ENCODE measurements around the gene DCLK1. TPM values are rescaled to one million over a fixed set of nuclear protein-coding genes. Genes with fewer than 3 reads are reported as not detected.

The DCLK1 gene
- total and polyA plus RNA-seq, 10 donors, result 2.0 to 22.1 (median 11.7) TPM

DNA sequence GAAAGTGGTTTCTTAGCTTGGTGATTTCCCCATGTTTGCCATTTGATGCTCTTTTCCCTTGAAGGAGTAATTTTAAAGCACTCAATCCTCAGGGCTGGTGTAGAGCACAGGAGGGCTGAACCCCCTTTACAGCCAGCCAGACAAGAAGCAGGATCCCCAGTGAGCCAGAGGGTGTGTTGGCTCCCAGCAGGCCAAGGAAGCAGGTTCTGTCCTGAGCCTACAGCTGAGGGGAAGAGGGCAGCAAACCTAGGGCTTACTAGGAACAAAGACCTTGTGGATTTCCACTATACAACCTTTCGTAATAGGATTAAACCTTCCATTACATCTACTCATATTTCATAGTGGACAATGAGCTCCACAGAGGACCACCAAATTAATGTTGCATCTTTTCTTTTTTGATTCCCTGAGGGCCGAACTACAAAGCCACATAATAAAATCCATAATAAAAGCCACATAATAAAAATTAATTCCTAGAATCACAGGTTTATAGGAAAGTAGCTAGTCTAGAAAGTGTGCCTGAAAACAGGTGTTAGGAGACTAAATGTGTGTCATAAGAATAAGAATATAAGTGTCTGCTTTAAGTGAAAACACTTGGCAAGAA, 300.2 kb downstream of the DCLK1 start:
- 89 to 92% (median 91%) methylated on average over 2 of the region's 2 CpGs for WGBS, 5 donors
- intact Hi-C loops (cut with DNase I; ENCODE audit: low total_unique reads), result no loop called here
- Histone ChIP-seq H3K9me3 (no peaks in the 10 kb centered on the region), H3K27me3 (replicated peaks in 1 of 7) (no peaks in the 10 kb centered on the region), H3K4me1 (no peaks in the 10 kb centered on the region), H3K4me3 (no peak overlapping the region), H3K36me3 (peaks cover 0 to 4% (median 0%) of the 10 kb centered on the region in 6 donors), H3K27ac (no peak overlapping the region)
- DNase-seq, result no peak
- TF ChIP-seq, protein P1, sequence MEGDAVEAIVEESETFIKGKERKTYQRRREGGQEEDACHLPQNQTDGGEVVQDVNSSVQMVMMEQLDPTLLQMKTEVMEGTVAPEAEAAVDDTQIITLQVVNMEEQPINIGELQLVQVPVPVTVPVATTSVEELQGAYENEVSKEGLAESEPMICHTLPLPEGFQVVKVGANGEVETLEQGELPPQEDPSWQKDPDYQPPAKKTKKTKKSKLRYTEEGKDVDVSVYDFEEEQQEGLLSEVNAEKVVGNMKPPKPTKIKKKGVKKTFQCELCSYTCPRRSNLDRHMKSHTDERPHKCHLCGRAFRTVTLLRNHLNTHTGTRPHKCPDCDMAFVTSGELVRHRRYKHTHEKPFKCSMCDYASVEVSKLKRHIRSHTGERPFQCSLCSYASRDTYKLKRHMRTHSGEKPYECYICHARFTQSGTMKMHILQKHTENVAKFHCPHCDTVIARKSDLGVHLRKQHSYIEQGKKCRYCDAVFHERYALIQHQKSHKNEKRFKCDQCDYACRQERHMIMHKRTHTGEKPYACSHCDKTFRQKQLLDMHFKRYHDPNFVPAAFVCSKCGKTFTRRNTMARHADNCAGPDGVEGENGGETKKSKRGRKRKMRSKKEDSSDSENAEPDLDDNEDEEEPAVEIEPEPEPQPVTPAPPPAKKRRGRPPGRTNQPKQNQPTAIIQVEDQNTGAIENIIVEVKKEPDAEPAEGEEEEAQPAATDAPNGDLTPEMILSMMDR (IDR thresholded peaks at IDR 0.05 in 8 of 11, conservative IDR thresholded peaks at IDR 0.05 in 3 of 11), result no peak
- TF ChIP-seq POLR2A (IDR thresholded peaks at IDR 0.05), result no peak
- no peak for TF ChIP-seq POLR2AphosphoS5 (IDR thresholded peaks at IDR 0.05)

DNA sequence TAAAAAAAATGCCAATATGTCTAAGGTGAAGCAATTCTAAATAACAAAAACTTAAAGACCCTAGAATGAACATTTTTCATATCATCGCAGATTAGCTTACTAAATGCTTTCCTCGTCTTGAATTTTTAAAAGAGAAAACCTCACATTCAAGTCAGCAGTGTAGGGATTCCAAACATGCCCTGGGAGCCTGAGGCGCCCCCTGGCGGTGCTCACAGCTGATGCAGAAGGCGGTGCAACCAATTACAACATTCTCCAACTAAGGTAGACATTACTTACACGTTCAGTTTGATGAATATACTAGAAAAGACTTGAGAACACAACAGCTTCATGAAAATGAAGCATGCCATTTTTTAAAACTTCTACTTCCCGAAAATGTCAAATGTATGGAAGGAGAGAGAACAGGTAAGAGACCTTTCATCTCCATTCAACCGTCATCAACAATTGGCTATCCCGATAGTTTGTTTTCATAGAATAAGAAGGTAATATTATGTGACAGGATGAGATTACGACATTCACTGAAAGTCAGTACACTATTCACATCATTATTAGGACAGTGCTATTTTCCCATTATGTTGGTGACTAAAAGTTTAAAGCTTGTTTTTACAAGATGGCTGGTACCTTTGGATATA, 304.4 kb downstream of the DCLK1 start:
- intact Hi-C loops (cut with DNase I; ENCODE audit: low total_unique reads), result no loop called here
- no peaks in the 10 kb centered on the region for H3K27me3 ChIP-seq (replicated peaks in 1 of 7)
- no peak overlapping the region for H3K27ac ChIP-seq
- TF ChIP-seq POLR2A (IDR thresholded peaks at IDR 0.05) (no peak), POLR2AphosphoS5 (IDR thresholded peaks at IDR 0.05) (no peak)
- TF ChIP-seq, protein P1 (IDR thresholded peaks at IDR 0.05 in 8 of 11, conservative IDR thresholded peaks at IDR 0.05 in 3 of 11), result no peak
- H3K9me3 ChIP-seq, result no peaks in the 10 kb centered on the region
- 66 to 77% (median 72%) methylated on average over 10 of the region's 10 CpGs for WGBS, 5 donors
- no peak for DNase-seq
- no peaks in the 10 kb centered on the region for H3K4me1 ChIP-seq
- no peak overlapping the region for H3K4me3 ChIP-seq
- H3K36me3 ChIP-seq, result no peaks in the 10 kb centered on the region

DNA sequence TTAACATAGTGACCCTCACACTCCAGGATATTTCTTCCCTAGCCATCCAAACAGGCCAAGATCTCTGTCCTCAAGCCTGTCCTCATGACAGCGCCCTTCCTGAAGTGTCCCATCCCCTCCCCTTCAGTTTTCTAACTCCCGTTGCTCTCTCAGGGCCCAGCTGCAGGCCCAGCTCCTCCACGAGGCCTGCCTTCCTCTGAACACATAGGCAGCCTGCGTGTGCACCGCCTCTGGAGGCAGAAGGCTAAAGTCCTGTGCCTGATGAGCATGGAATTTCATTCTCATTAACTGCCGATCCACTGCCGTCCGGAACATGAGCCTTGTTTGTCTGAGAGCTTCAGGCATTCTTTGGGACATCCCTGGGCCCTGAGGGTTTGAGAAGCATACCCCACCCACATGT, 306.4 kb downstream of the DCLK1 start:
- Histone ChIP-seq H3K27ac (no peak overlapping the region), H3K4me3 (no peak overlapping the region), H3K36me3 (no peaks in the 10 kb centered on the region), H3K4me1 (no peaks in the 10 kb centered on the region), H3K27me3 (replicated peaks in 1 of 7) (no peaks in the 10 kb centered on the region), H3K9me3 (no peaks in the 10 kb centered on the region)
- intact Hi-C loops (cut with DNase I; ENCODE audit: low total_unique reads), result no loop called here
- TF ChIP-seq, protein P1 (IDR thresholded peaks at IDR 0.05 in 8 of 11, conservative IDR thresholded peaks at IDR 0.05 in 3 of 11), result no peak
- no peak for TF ChIP-seq POLR2A (IDR thresholded peaks at IDR 0.05)
- TF ChIP-seq POLR2AphosphoS5 (IDR thresholded peaks at IDR 0.05), result no peak
- no peak for DNase-seq
- 71 to 93% (median 87%) methylated on average over 8 of the region's 8 CpGs for WGBS, 5 donors

DNA sequence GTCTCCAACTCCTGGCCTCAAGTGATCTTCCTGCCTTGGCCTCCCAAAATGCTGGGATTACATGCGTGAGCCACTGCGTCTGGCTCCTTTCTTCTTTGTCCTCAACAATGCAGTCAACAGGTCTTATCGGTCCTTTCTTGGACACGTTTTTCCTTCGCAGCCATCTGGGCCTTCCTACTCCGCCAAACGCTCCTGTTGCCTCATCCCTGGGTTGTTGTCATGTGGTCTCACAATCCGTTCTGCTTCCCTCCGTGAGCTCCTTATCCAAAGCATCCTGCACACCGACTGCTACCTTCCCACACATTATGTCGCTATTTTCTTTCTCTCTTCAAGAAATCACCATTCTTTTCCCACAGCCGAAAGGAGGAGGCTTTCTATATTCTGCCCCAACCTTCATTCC, 306.8 kb downstream of the DCLK1 start:
- intact Hi-C loops (cut with DNase I; ENCODE audit: low total_unique reads), result no loop called here
- Histone ChIP-seq H3K4me1 (no peaks in the 10 kb centered on the region), H3K27ac (no peak overlapping the region), H3K36me3 (no peaks in the 10 kb centered on the region), H3K4me3 (no peak overlapping the region), H3K27me3 (replicated peaks in 1 of 7) (no peaks in the 10 kb centered on the region), H3K9me3 (no peaks in the 10 kb centered on the region)
- WGBS, 5 donors, result 90 to 95% (median 94%) methylated on average over 12 of the region's 12 CpGs
- TF ChIP-seq, protein P1 (IDR thresholded peaks at IDR 0.05 in 8 of 11, conservative IDR thresholded peaks at IDR 0.05 in 3 of 11), result no peak
- TF ChIP-seq POLR2A (IDR thresholded peaks at IDR 0.05) (no peak), POLR2AphosphoS5 (IDR thresholded peaks at IDR 0.05) (no peak)
- no peak for DNase-seq

Measured in spleen (tissue), 11 donors.